Glutamatergic neuron (in vitro differentiated cells): ENCODE measurements around the gene CABP4. TPM values are rescaled to one million over a fixed set of nuclear protein-coding genes. Genes with fewer than 3 reads are reported as not detected.

Experiments used
- DNase-seq: peaks from one replicate; pipeline ENCODE4 v3.0.0; 2022
- H3K27ac Mint-ChIP-seq: one replicate; pipeline ENCODE4 v1.8.0; 2020; ENCODE audit warnings: mild to moderate bottlenecking, mixed read lengths, inconsistent platforms; ENCODE audit not compliant: unreplicated experiment
- H3K27me3 Mint-ChIP-seq: one replicate; pipeline ENCODE4 v1.8.0; 2020; ENCODE audit warnings: mild to moderate bottlenecking, moderate library complexity, mixed read lengths, inconsistent platforms; ENCODE audit not compliant: unreplicated experiment
- H3K36me3 Mint-ChIP-seq: one replicate; pipeline ENCODE4 v1.8.0; 2020; ENCODE audit warnings: mild to moderate bottlenecking, mixed read lengths, inconsistent platforms; ENCODE audit not compliant: unreplicated experiment
- H3K4me1 Mint-ChIP-seq: one replicate; pipeline ENCODE4 v1.8.0; 2020; ENCODE audit warnings: mild to moderate bottlenecking, low read depth, mixed read lengths, inconsistent platforms; ENCODE audit not compliant: unreplicated experiment
- H3K4me3 Mint-ChIP-seq: one replicate; pipeline ENCODE4 v1.8.0; 2020; ENCODE audit warnings: mild to moderate bottlenecking, mixed read lengths, inconsistent platforms; ENCODE audit not compliant: unreplicated experiment
- H3K9me3 Mint-ChIP-seq: one replicate; pipeline ENCODE4 v1.8.0; 2020; ENCODE audit warnings: mild to moderate bottlenecking, moderate library complexity, mixed read lengths, inconsistent platforms; ENCODE audit not compliant: unreplicated experiment
- CTCF ChIP-seq: fragments of 200-600 bp; sonication (generic); IDR thresholded peaks from one replicate; pipeline ENCODE4 v1.5.0; 2021; ENCODE audit not compliant: partially characterized antibody, unreplicated experiment
- total RNA-seq: library from RNA; stranded (reverse); fragmentation: NEBNext Ultra II Directional; extraction: Animal tissue kit (Norgen Biotek cat#: 25700); gene quantifications from one replicate; pipeline ENCODE4 v1.2.1, GENCODE V29; 2021; ENCODE audit not compliant: unreplicated experiment

Gene CABP4
- total RNA-seq, 1 donor from 2014 or later: not detected

- H3K9me3 Mint-ChIP-seq: peaks cover 7% of the 10 kb centered on the region
- no peak overlapping the region for H3K27ac Mint-ChIP-seq
- peaks cover 4% of the 10 kb centered on the region for H3K4me1 Mint-ChIP-seq
Observed at GRCh38 chr11:67466962-67467771, 12.0 kb downstream of the CABP4 start.

GRCh38 chr11:67468056-67468455 is 12.9 kb downstream of the CABP4 start:
- Mint-ChIP-seq H3K27me3 (peaks cover 8% of the 10 kb centered on the region), H3K27ac (peak overlapping the region; percentile 84), H3K4me1 (peaks cover 4% of the 10 kb centered on the region), H3K9me3 (peaks cover 7% of the 10 kb centered on the region), H3K4me3 (peak overlapping the region; percentile 89), H3K36me3 (no peaks in the 10 kb centered on the region)
- DNase-seq: no peak
- no peak for TF ChIP-seq CTCF

More at GRCh38 chr11:67466962-67467771, 12.0 kb downstream of the CABP4 start:
- peak overlapping the region; percentile 89 for H3K4me3 Mint-ChIP-seq
- H3K36me3 Mint-ChIP-seq: no peaks in the 10 kb centered on the region
- no peak for DNase-seq
- TF ChIP-seq CTCF: no peak
- peaks cover 8% of the 10 kb centered on the region for H3K27me3 Mint-ChIP-seq

GRCh38 chr11:67468456-67468758 is 13.3 kb downstream of the CABP4 start:
- no peak for DNase-seq
- H3K27me3 Mint-ChIP-seq: peaks cover 8% of the 10 kb centered on the region
- peak overlapping the region; percentile 89 for H3K4me3 Mint-ChIP-seq
- peak overlapping the region; percentile 84 for H3K27ac Mint-ChIP-seq
- no peaks in the 10 kb centered on the region for H3K36me3 Mint-ChIP-seq
- H3K4me1 Mint-ChIP-seq: peaks cover 4% of the 10 kb centered on the region
- peaks cover 7% of the 10 kb centered on the region for H3K9me3 Mint-ChIP-seq
- TF ChIP-seq CTCF: no peak

GRCh38 chr11:67468759-67469507 is 13.8 kb downstream of the CABP4 start, which contains the start of gene TMEM134:
Gene TMEM134 (minus strand): TSS chr11:67469251. CDS start chr11:67469192, 59 bp downstream.
- no peak for TF ChIP-seq CTCF
- peaks cover 4% of the 10 kb centered on the region for H3K4me1 Mint-ChIP-seq
- peak within 1 kb of the TSS; percentile 84 for H3K27ac Mint-ChIP-seq
- peaks cover 7% of the 10 kb centered on the region for H3K9me3 Mint-ChIP-seq
- DNase-seq: peak; percentile 95
- H3K27me3 Mint-ChIP-seq: peaks cover 8% of the 10 kb centered on the region
- H3K36me3 Mint-ChIP-seq: no peaks in the 10 kb centered on the region
- H3K4me3 Mint-ChIP-seq: peak within 1 kb of the TSS; percentile 89

GRCh38 chr11:67469508-67469811 is 14.3 kb downstream of the CABP4 start:
- Mint-ChIP-seq H3K27me3 (peaks cover 8% of the 10 kb centered on the region), H3K27ac (no peak overlapping the region), H3K36me3 (no peaks in the 10 kb centered on the region), H3K4me1 (peaks cover 4% of the 10 kb centered on the region), H3K4me3 (peak overlapping the region; percentile 75), H3K9me3 (peaks cover 7% of the 10 kb centered on the region)
- DNase-seq: no peak
- no peak for TF ChIP-seq CTCF
